ENCODE results near the gene ZNF474.

Gene ZNF474

GRCh38 chr5:122124766-122125165 lies 4.6 kb upstream of the ZNF474 start:
- peaks cover 2% of the 10 kb centered on the region; the same call in 1 of the 2 replicates for H3K4me1 ChIP-seq (ENCODE audit: control insufficient read depth, insufficient read depth, low read length)
- no peaks in the 10 kb centered on the region for H3K36me3 ChIP-seq (ENCODE audit: control insufficient read depth in 2 of 2, insufficient read depth in 1 of 2, low read length in 2 of 2)
- ChIA-PET POLR2A (no interaction called here), CTCF (no interaction called here)
- TF ChIP-seq ZNF266 (tag by site-specific recombination; IDR thresholded peaks at IDR 0.05; ENCODE audit: low read depth) = no peak
- no peak for TF ChIP-seq ZNF670 (tag by site-specific recombination; IDR thresholded peaks at IDR 0.05; ENCODE audit: low read depth)
- TF ChIP-seq PRDM2 (tag by site-specific recombination; IDR thresholded peaks at IDR 0.05; ENCODE audit: borderline replicate concordance) = no peak
- TF ChIP-seq GLIS1 (tag by site-specific recombination; IDR thresholded peaks at IDR 0.05) = no peak
- TF ChIP-seq ZNF621 (tag by site-specific recombination; IDR thresholded peaks at IDR 0.05) = no peak
- no peak for TF ChIP-seq ZNF324 (tag by site-specific recombination; IDR thresholded peaks at IDR 0.05)
- no peak for TF ChIP-seq GLIS2 (tag by site-specific recombination; IDR thresholded peaks at IDR 0.05)
- TF ChIP-seq ZNF791 (tag by site-specific recombination; IDR thresholded peaks at IDR 0.05) = no peak
- no peak for TF ChIP-seq ZNF19 (tag by site-specific recombination; IDR thresholded peaks at IDR 0.05; ENCODE audit: low read depth)
- no peak for TF ChIP-seq MYNN (tag by site-specific recombination; IDR thresholded peaks at IDR 0.05; ENCODE audit: borderline replicate concordance)
- TF ChIP-seq ZNF366 (tag by site-specific recombination; conservative IDR thresholded peaks at IDR 0.05) = no peak
- TF ChIP-seq ZNF521 (tag by site-specific recombination; IDR thresholded peaks at IDR 0.05) = no peak
- no peak for TF ChIP-seq ZNF404 (tag by site-specific recombination; IDR thresholded peaks at IDR 0.05)
- TF ChIP-seq ZNF645 (tag by site-specific recombination; IDR thresholded peaks at IDR 0.05) = no peak
- TF ChIP-seq, protein P1, sequence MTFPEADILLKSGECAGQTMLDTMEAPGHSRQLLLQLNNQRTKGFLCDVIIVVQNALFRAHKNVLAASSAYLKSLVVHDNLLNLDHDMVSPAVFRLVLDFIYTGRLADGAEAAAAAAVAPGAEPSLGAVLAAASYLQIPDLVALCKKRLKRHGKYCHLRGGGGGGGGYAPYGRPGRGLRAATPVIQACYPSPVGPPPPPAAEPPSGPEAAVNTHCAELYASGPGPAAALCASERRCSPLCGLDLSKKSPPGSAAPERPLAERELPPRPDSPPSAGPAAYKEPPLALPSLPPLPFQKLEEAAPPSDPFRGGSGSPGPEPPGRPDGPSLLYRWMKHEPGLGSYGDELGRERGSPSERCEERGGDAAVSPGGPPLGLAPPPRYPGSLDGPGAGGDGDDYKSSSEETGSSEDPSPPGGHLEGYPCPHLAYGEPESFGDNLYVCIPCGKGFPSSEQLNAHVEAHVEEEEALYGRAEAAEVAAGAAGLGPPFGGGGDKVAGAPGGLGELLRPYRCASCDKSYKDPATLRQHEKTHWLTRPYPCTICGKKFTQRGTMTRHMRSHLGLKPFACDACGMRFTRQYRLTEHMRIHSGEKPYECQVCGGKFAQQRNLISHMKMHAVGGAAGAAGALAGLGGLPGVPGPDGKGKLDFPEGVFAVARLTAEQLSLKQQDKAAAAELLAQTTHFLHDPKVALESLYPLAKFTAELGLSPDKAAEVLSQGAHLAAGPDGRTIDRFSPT (tag by site-specific recombination; IDR thresholded peaks at IDR 0.05) = no peak
- no peaks in the 10 kb centered on the region for H3K9me3 ChIP-seq (ENCODE audit: control insufficient read depth, insufficient read depth, low read depth, low read length)
- no peak overlapping the region for H3K27ac ChIP-seq (ENCODE audit: extremely low read depth, low read depth, low read length)
- H3K4me3 ChIP-seq (ENCODE audit: low read depth, low read length) = no peak overlapping the region

DNA sequence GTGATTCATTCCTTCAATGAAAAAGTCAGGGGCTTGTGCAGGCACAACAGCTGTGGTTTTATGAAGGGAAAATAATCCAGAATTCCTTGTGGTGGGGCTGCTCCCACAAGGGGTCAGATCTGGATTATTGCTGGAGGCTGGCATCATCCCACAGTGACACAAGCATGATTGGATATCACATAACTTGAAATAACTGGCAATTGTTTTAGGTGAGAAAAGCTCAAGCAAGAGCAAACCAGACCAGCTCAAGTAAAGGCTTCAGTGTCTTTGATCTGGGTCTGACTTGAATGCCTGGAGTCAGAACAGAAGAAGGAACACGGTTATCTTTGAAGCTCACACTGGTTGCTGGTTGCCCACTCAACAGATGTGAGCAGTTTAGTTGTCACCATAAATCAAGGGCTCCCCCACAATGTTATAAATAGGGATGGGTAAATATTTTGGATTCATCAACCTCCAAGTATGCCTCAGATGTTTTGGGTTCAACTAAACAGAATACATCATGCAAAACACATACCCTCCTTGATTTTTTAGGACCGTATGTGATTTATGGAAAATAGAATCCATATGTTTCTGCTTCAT lies 3.1 kb upstream of the ZNF474 start:
- CTCF ChIA-PET = interaction anchor here (0.6 to 1.4 kb wide), 3 partner anchors 24 to 392 kb away, joined by 3 to 6 read pairs (median 6); no protein-coding TSS in a partner anchor
- peak; percentile 45 for TF ChIP-seq EGR2 (tag by site-specific recombination; IDR thresholded peaks at IDR 0.05; ENCODE audit: low read depth)
- no peak for TF ChIP-seq HOXC10 (CRISPR knock-in tag; IDR thresholded peaks at IDR 0.05)
- TF ChIP-seq, protein P2, sequence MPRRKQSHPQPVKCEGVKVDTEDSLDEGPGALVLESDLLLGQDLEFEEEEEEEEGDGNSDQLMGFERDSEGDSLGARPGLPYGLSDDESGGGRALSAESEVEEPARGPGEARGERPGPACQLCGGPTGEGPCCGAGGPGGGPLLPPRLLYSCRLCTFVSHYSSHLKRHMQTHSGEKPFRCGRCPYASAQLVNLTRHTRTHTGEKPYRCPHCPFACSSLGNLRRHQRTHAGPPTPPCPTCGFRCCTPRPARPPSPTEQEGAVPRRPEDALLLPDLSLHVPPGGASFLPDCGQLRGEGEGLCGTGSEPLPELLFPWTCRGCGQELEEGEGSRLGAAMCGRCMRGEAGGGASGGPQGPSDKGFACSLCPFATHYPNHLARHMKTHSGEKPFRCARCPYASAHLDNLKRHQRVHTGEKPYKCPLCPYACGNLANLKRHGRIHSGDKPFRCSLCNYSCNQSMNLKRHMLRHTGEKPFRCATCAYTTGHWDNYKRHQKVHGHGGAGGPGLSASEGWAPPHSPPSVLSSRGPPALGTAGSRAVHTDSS (tag by site-specific recombination; IDR thresholded peaks at IDR 0.05) = no peak
- TF ChIP-seq, protein P3, sequence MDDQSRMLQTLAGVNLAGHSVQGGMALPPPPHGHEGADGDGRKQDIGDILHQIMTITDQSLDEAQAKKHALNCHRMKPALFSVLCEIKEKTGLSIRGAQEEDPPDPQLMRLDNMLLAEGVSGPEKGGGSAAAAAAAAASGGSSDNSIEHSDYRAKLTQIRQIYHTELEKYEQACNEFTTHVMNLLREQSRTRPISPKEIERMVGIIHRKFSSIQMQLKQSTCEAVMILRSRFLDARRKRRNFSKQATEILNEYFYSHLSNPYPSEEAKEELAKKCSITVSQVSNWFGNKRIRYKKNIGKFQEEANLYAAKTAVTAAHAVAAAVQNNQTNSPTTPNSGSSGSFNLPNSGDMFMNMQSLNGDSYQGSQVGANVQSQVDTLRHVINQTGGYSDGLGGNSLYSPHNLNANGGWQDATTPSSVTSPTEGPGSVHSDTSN (CRISPR knock-in tag; IDR thresholded peaks at IDR 0.05) = no peak
- Histone ChIP-seq H3K4me3 (ENCODE audit: low read depth, low read length) (no peak overlapping the region), H3K36me3 (ENCODE audit: control insufficient read depth in 2 of 2, insufficient read depth in 1 of 2, low read length in 2 of 2) (no peaks in the 10 kb centered on the region), H3K9me3 (ENCODE audit: control insufficient read depth, insufficient read depth, low read depth, low read length) (no peaks in the 10 kb centered on the region), H3K27ac (ENCODE audit: extremely low read depth, low read depth, low read length) (no peak overlapping the region), H3K4me1 (ENCODE audit: control insufficient read depth, insufficient read depth, low read length) (peaks cover 2% of the 10 kb centered on the region; the same call in 1 of the 2 replicates)
- POLR2A ChIA-PET = no interaction called here

Measured in HEK293 (cell line).